GM12864 (cell line): ENCODE measurements around the gene PPP2R5C.

Experiments used
- DNase-seq: peaks from one replicate; pipeline ENCODE4 v3.0.0-alpha.2; 2011; ENCODE audit warnings: low read depth
- H3K4me3 ChIP-seq: 2 replicates; pipeline ENCODE4 v1.5.1; 2011; ENCODE audit warnings: mild to moderate bottlenecking, low read depth, low read length, control low read depth
- TF ChIP-seq, protein P1 (sequence below): IDR thresholded peaks from 2 replicates; pipeline ENCODE4 v1.5.1; 2011; ENCODE audit warnings: low read depth, mild to moderate bottlenecking, moderate library complexity, low read length, control low read depth, inconsistent platforms; ENCODE audit errors: missing control alignments

Gene PPP2R5C

DNA sequence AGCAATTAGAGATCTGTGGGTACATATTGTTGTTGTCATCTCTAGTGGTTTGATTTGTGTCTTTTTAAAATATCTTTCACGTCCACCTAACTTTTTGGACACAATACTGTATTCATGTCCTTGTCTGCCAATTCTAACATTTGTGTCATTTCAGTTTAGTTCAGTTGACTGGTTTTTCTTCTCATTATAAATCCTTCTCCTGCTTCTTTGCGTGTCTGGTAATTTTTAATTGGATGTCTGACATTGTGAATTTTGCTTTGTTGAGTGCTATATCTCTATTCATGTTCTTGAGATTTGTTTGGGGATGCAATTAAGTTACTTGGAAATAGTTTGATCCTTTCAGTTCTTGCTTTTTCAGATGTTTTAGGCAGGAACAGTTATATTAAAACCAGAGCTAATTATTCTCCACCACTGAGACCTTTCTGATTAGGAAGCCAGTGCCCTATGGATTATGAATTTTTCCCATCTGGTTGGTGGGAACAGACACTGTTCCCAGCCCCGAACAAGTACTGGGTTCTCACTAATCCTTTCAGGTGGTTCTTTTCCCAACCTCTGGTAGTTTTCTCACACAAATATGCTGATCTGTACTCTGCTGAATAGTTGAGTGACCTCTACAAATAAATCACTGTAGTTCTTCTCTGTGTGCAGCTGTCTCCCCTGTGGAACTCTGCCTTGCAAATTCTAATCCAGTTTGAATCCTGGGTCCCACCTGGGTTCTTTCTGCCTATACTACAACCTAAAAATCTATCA is 111.7 kb downstream of the PPP2R5C start:
- H3K4me3 ChIP-seq: no peak overlapping the region
- DNase-seq: no peak
- TF ChIP-seq, protein P1, sequence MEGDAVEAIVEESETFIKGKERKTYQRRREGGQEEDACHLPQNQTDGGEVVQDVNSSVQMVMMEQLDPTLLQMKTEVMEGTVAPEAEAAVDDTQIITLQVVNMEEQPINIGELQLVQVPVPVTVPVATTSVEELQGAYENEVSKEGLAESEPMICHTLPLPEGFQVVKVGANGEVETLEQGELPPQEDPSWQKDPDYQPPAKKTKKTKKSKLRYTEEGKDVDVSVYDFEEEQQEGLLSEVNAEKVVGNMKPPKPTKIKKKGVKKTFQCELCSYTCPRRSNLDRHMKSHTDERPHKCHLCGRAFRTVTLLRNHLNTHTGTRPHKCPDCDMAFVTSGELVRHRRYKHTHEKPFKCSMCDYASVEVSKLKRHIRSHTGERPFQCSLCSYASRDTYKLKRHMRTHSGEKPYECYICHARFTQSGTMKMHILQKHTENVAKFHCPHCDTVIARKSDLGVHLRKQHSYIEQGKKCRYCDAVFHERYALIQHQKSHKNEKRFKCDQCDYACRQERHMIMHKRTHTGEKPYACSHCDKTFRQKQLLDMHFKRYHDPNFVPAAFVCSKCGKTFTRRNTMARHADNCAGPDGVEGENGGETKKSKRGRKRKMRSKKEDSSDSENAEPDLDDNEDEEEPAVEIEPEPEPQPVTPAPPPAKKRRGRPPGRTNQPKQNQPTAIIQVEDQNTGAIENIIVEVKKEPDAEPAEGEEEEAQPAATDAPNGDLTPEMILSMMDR: no peak

DNA sequence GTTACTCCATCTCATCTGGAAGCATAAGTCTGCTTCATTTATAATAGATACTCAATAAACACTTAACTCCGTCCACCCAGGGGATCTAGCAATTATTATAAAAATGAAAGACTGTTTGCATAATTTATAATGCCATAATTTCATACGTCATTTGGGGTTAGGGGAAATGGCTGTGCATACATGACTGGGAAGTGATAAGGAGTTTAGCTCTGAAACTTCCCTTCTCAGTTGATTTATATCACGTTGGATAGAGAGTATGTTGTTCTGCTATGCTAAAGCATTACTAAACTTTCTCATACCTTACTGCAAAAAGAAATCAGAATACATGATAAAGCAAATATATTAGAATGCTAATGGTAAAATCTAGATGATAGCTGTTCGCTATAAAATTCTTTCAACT is 112.5 kb downstream of the PPP2R5C start:
- TF ChIP-seq, protein P1: no peak
- DNase-seq: no peak

DNA sequence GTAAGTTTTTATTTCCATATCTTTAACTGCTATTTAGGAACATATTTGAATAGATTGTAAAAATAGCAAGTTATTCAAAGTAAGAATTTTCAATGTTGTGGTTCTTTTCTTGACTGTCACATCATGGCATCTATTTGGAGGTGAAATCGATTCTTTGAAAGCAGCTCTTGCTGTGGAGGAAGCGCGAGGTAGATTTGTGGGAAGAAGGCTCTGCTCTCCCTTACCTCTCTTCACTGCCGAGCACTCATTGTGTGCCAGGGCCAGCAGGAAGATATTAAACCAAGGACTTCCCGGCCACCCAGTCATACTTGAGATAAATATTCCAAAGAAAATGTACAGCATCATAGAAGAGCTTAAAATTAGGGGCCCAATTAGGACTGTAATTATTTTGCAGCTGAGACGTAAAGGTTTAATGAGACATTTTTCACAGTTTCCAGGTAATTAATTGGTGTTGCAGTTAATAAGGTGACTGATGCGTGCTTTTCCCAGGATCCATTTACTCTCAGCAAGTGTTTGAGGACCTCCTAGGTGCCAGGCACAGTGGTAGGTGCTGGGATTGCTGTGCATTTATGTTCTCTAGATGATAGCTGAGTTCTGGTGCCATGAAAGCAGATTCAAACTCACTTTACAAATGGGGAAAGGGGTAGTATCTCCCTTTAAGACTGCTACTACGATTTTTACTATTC is 113.7 kb downstream of the PPP2R5C start:
- DNase-seq: no peak
- H3K4me3 ChIP-seq: peak overlapping the region; percentile 20; the same call in 1 of the 2 replicates
- TF ChIP-seq, protein P1: peak; percentile 3

More for the DNA sequence above, 112.5 kb downstream of the PPP2R5C start:
- H3K4me3 ChIP-seq: no peak overlapping the region

DNA sequence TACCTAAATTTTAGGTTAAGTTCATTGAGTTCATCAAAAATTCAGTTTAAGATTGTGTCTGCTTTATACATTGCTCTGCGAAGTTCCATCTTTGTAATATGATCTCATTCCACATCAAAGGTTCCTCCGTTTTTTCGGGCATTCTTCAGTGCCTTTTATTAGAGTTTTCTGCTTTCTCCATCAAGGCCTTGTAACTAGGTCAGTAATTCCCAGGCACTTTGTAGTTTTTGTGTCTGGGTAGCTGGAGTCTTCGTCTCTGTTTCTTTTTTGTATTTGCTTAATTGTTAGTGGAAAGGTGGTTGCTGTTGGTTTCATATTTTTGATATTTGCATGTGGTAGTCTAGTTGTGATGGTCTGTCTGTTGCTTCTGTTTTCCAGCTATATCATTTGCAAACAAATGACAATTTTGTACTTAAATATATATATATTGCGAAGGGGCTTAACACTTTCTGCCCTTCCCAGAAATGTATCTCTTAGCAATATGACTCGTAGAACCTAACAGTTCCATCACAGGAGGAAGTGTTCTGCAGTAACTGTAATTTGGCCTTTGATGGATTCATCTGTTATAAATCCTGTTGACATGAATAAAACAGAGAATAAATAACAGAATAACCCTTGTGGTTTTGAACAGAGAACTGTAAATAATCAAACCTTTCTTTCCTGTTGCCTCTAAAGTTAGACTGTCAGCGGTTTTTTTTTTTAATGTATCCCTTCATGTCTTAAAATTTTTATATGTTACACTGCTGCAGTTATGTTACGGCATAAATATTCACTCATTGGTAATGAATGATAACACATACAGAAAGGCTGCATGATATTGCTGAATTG is 114.4 kb downstream of the PPP2R5C start:
- H3K4me3 ChIP-seq: peak overlapping the region; percentile 15; the same call in 1 of the 2 replicates
- DNase-seq: no peak
- TF ChIP-seq, protein P1: no peak

DNA sequence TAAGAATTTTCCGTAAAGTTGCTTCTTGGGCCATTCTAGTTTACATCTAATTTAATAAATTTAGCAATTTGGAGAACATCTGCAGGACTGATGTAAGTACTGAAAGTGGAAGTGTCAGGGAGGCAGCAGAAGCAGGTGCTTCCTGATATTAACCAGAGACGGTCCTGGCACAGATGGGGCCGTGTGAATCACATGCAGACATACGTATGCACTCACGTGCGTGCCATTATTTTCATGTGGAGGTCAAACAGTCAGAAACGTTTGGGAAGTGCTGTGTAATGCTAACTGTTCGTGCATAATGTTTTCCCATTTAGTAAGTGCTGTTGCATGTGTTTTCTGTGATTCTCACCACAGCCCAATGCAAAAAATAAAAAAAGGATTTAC is 115.0 kb downstream of the PPP2R5C start:
- peak; percentile 91 for DNase-seq
- H3K4me3 ChIP-seq: peak overlapping the region; percentile 7; the same call in 1 of the 2 replicates
- TF ChIP-seq, protein P1: no peak

DNA sequence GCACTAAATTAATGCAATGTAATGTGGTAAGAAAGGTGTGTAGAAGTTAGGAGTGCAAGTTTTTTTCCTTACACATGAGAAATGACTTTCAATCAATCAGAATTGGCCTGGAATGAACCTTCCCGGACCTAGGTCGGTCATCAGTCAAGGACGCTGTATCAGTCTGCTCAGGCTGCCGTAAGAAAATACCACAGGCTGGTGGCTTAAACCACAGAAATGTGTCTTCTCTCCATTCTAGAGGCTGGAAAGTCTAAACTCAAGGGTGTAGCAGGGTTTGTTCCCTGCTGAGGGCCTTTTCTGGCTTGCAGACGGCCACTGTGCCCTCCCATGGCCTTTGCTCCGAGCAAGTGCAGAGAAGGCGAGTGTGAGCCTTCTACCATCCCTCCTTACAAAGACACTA is 116.3 kb downstream of the PPP2R5C start:
- H3K4me3 ChIP-seq: no peak overlapping the region
- no peak for DNase-seq
- TF ChIP-seq, protein P1: no peak
